Measurements from ENCODE around the gene PDGFA.

The PDGFA gene

GRCh38 chr7:517774-518629 is 1.6 kb downstream of the PDGFA start:
- DNase-seq (ENCODE audit: low read depth in 2 of 2, low spot score in 1 of 2) = no peak

GRCh38 chr7:516606-517456 is 2.8 kb downstream of the PDGFA start:
- DNase-seq (ENCODE audit: low read depth in 2 of 2, low spot score in 1 of 2) = no peak

- no peak for DNase-seq (ENCODE audit: low read depth in 2 of 2, low spot score in 1 of 2)
These were observed 3.4 kb downstream of the PDGFA start for GRCh38 chr7:516216-516605.

GRCh38 chr7:515628-516027 is 4.0 kb downstream of the PDGFA start:
- DNase-seq (ENCODE audit: low read depth in 2 of 2, low spot score in 1 of 2) = no peak

- no peak for DNase-seq (ENCODE audit: low read depth in 2 of 2, low spot score in 1 of 2)
These were observed 4.7 kb downstream of the PDGFA start for GRCh38 chr7:514651-515598.

GRCh38 chr7:514242-514641 is 5.4 kb downstream of the PDGFA start:
- no peak for DNase-seq (ENCODE audit: low read depth in 2 of 2, low spot score in 1 of 2)

- no peak for DNase-seq (ENCODE audit: low read depth in 2 of 2, low spot score in 1 of 2)
These were observed 6.0 kb downstream of the PDGFA start for GRCh38 chr7:513521-514166.

- DNase-seq (ENCODE audit: low read depth in 2 of 2, low spot score in 1 of 2) = no peak
These were observed 6.9 kb downstream of the PDGFA start for GRCh38 chr7:512541-513311.

GRCh38 chr7:512146-512510 is 7.5 kb downstream of the PDGFA start:
- no peak for DNase-seq (ENCODE audit: low read depth in 2 of 2, low spot score in 1 of 2)

GRCh38 chr7:511476-512145 is 8.0 kb downstream of the PDGFA start:
- DNase-seq (ENCODE audit: low read depth in 2 of 2, low spot score in 1 of 2) = no peak

GRCh38 chr7:510782-511281 is 8.8 kb downstream of the PDGFA start:
- no peak for DNase-seq (ENCODE audit: low read depth in 2 of 2, low spot score in 1 of 2)

- no peak for DNase-seq (ENCODE audit: low read depth in 2 of 2, low spot score in 1 of 2)
These were observed 9.5 kb downstream of the PDGFA start for GRCh38 chr7:510131-510481.

- no peak for DNase-seq (ENCODE audit: low read depth in 2 of 2, low spot score in 1 of 2)
These were observed 10.1 kb downstream of the PDGFA start for GRCh38 chr7:509426-510130.

- DNase-seq (ENCODE audit: low read depth in 2 of 2, low spot score in 1 of 2) = no peak
These were observed 11.0 kb downstream of the PDGFA start for GRCh38 chr7:508461-509170.

- DNase-seq (ENCODE audit: low read depth in 2 of 2, low spot score in 1 of 2) = no peak
These were observed 11.9 kb downstream of the PDGFA start for GRCh38 chr7:507623-508300.

- DNase-seq (ENCODE audit: low read depth in 2 of 2, low spot score in 1 of 2) = no peak
These were observed 12.6 kb downstream of the PDGFA start for GRCh38 chr7:506921-507622.

- no peak for DNase-seq (ENCODE audit: low read depth in 2 of 2, low spot score in 1 of 2)
These were observed 13.2 kb downstream of the PDGFA start for GRCh38 chr7:506391-506831.

All from stimulated activated CD8-positive, alpha-beta memory T cell treated with anti-CD3 and anti-CD28 coated beads, Interleukin-4, amount 100 ng/mL, for 1 hour (primary cell).